Umbilical cord (tissue), 2 donors: ENCODE results near the gene TRIM72. TPM values are rescaled to one million over a fixed set of nuclear protein-coding genes. Genes with fewer than 3 reads are reported as not detected.
"Not testable (repeated sequence)": the region's sequence is repeated elsewhere in the genome, so short reads cannot be mapped to it uniquely, and the experiment has no call there.

ENCODE experiments used
- DNase-seq: peaks from one replicate; pipeline ENCODE4 v3.0.0-alpha.2; 2015; ENCODE audit warnings: low spot score
- total RNA-seq: library from RNA; depleted of rRNA; stranded (reverse); fragments of >200 nt; gene quantifications from one replicate; pipeline ENCODE4 v1.2.3, GENCODE V29; 2014; ENCODE audit warnings: low replicate concordance; ENCODE audit not compliant: insufficient read depth

Gene TRIM72
- total RNA-seq = 0.72 TPM

- DNase-seq = no peak
Observed at GRCh38 chr16:31213877-31214707, at the start of gene TRIM72. Gene TRIM72 (plus strand): TSS chr16:31214119. CDS start chr16:31214739, 620 bp downstream.

- DNase-seq = no peak
Observed at GRCh38 chr16:31167315-31167714, 46.6 kb upstream of the TRIM72 start.

- no peak for DNase-seq
Observed at GRCh38 chr16:31168848-31169247, 45.1 kb upstream of the TRIM72 start.

- DNase-seq = not testable (repeated sequence)
Observed at GRCh38 chr16:31170048-31170447, 43.9 kb upstream of the TRIM72 start.

- no peak for DNase-seq
Observed at GRCh38 chr16:31177136-31177535, 36.8 kb upstream of the TRIM72 start.

- no peak for DNase-seq
Observed at GRCh38 chr16:31179219-31179746, 34.6 kb upstream of the TRIM72 start.

- peak; percentile 94 for DNase-seq
Observed at GRCh38 chr16:31179747-31180459, 34.0 kb upstream of the TRIM72 start, which contains the start of gene FUS. Gene FUS (plus strand): TSS chr16:31180139. CDS start chr16:31180215, 76 bp downstream.

GRCh38 chr16:31181102-31181830 lies 32.7 kb upstream of the TRIM72 start:
- DNase-seq = peak; percentile 66

GRCh38 chr16:31182391-31182790 lies 31.5 kb upstream of the TRIM72 start:
- DNase-seq = no peak

- DNase-seq = no peak
Observed at GRCh38 chr16:31183432-31184428, 30.2 kb upstream of the TRIM72 start.

- DNase-seq = no peak
Observed at GRCh38 chr16:31184888-31185287, 29.0 kb upstream of the TRIM72 start.

- DNase-seq = no peak
Observed at GRCh38 chr16:31185339-31185738, 28.6 kb upstream of the TRIM72 start.

GRCh38 chr16:31186176-31186575 lies 27.7 kb upstream of the TRIM72 start:
- DNase-seq = no peak

GRCh38 chr16:31186930-31187807 lies 26.8 kb upstream of the TRIM72 start:
- no peak for DNase-seq

- DNase-seq = no peak
Observed at GRCh38 chr16:31187808-31188189, 26.1 kb upstream of the TRIM72 start.

- no peak for DNase-seq
Observed at GRCh38 chr16:31188450-31189411, 25.2 kb upstream of the TRIM72 start.

- DNase-seq = no peak
Observed at GRCh38 chr16:31189412-31189778, 24.5 kb upstream of the TRIM72 start.

- DNase-seq = no peak
Observed at GRCh38 chr16:31190061-31190460, 23.9 kb upstream of the TRIM72 start.
